WTC11 (cell line): Measurements from ENCODE around the gene CLHC1. TPM values are rescaled to one million over a fixed set of nuclear protein-coding genes. Genes with fewer than 3 reads are reported as not detected.
"Not testable (repeated sequence)": the region's sequence is repeated elsewhere in the genome, so short reads cannot be mapped to it uniquely, and the experiment has no call there.

Source experiments
- ATAC-seq: fragments of 200-7000 bp; cut with Tn5 transposase; 2 replicates; pipeline ENCODE4 v1.10.0; 2021; ENCODE audit warnings: mild to moderate bottlenecking, moderate library complexity
- CTCF ChIA-PET: fragments of 300-600 bp; sonication (Branson Sonifier 250); formaldehyde crosslinking; loops from one replicate; lab custom pipeline; 2021; ENCODE audit warnings: antibody characterized with exemption; lab: Charles Lee
- POLR2A ChIA-PET: fragments of 350-600 bp; sonication (Branson Sonifier 250); formaldehyde crosslinking; loops from one replicate; lab custom pipeline; 2021; ENCODE audit warnings: antibody characterized with exemption; lab: Charles Lee
- DNase-seq: peaks from one replicate; pipeline ENCODE4 v3.0.0; 2021; ENCODE audit warnings: low spot score
- H3K27ac Mint-ChIP-seq: 2 replicates; pipeline ENCODE4 v1.8.0; 2021; ENCODE audit warnings: mixed read lengths
- H3K27me3 Mint-ChIP-seq: 2 replicates; pipeline ENCODE4 v1.8.0; 2021; ENCODE audit warnings: low read depth, mild to moderate bottlenecking, moderate library complexity, mixed read lengths
- H3K36me3 Mint-ChIP-seq: 2 replicates; pipeline ENCODE4 v1.8.0; 2021; ENCODE audit warnings: mixed read lengths
- H3K4me1 Mint-ChIP-seq: 2 replicates; pipeline ENCODE4 v1.8.0; 2022; ENCODE audit warnings: mixed read lengths
- H3K4me3 Mint-ChIP-seq: 2 replicates; pipeline ENCODE4 v1.8.0; 2021; ENCODE audit warnings: mild to moderate bottlenecking, moderate library complexity, mixed read lengths
- H3K9me3 Mint-ChIP-seq: 2 replicates; pipeline ENCODE4 v1.8.0; 2021; ENCODE audit warnings: mixed read lengths
- ATF1 ChIP-seq: sonication (generic); formaldehyde crosslinking; IDR thresholded peaks from 2 replicates; pipeline ENCODE4 v1.8.1; 2023; ENCODE audit warnings: mild to moderate bottlenecking, moderate library complexity, missing genetic modification reagents
- CREB1 ChIP-seq: sonication (generic); formaldehyde crosslinking; IDR thresholded peaks from 2 replicates; pipeline ENCODE4 v1.8.0; 2023; ENCODE audit warnings: mild to moderate bottlenecking, missing genetic modification reagents
- FOXP1 ChIP-seq: sonication (generic); formaldehyde crosslinking; IDR thresholded peaks from 2 replicates; pipeline ENCODE4 v1.8.0; 2022; ENCODE audit warnings: missing genetic modification reagents, mild to moderate bottlenecking, moderate library complexity, borderline replicate concordance
- MYBL2 ChIP-seq: sonication (generic); formaldehyde crosslinking; IDR thresholded peaks from 2 replicates; pipeline ENCODE4 v1.8.1; 2023; ENCODE audit warnings: mild to moderate bottlenecking, moderate library complexity, missing genetic modification reagents
- NFE2L1 ChIP-seq: sonication (generic); formaldehyde crosslinking; IDR thresholded peaks from 2 replicates; pipeline ENCODE4 v1.8.1; 2023; ENCODE audit warnings: missing genetic modification reagents
- NR2C2 ChIP-seq: sonication (generic); formaldehyde crosslinking; IDR thresholded peaks from 2 replicates; pipeline ENCODE4 v1.8.0; 2022; ENCODE audit warnings: mild to moderate bottlenecking, missing genetic modification reagents
- OVOL2 ChIP-seq: fragments of 250-450 bp; sonication (Bioruptor Pico); IDR thresholded peaks from 2 replicates; pipeline ENCODE4 v1.9.0; 2021; ENCODE audit warnings: mild to moderate bottlenecking, borderline replicate concordance
- SP1 ChIP-seq: sonication (generic); formaldehyde crosslinking; conservative IDR thresholded peaks from 2 replicates; pipeline ENCODE4 v1.8.1; 2022; ENCODE audit warnings: missing genetic modification reagents
- ZNF121 ChIP-seq: sonication (generic); formaldehyde crosslinking; IDR thresholded peaks from 2 replicates; pipeline ENCODE4 v1.8.0; 2023; ENCODE audit warnings: missing genetic modification reagents
- ZNF423 ChIP-seq: fragments of 250-450 bp; sonication (Bioruptor Pico); IDR thresholded peaks from 2 replicates; pipeline ENCODE4 v2.1.2; 2022; ENCODE audit warnings: mild to moderate bottlenecking, moderate library complexity
- total RNA-seq: library from RNA; stranded (reverse); gene quantifications from 3 replicates; pipeline ENCODE4 v1.2.3, GENCODE V29; 2021
- TF ChIP-seq, protein P1 (sequence below): sonication (generic); formaldehyde crosslinking; IDR thresholded peaks from 2 replicates; pipeline ENCODE4 v1.8.1; 2022; ENCODE audit warnings: mild to moderate bottlenecking, moderate library complexity, missing genetic modification reagents
- TF ChIP-seq, protein P2 (sequence below): sonication (generic); formaldehyde crosslinking; IDR thresholded peaks from 2 replicates; pipeline ENCODE4 v1.8.0; 2023; ENCODE audit warnings: mild to moderate bottlenecking, missing genetic modification reagents
- TF ChIP-seq, protein P3 (sequence below): sonication (generic); formaldehyde crosslinking; IDR thresholded peaks from 2 replicates; pipeline ENCODE4 v1.8.0; 2023; ENCODE audit warnings: missing genetic modification reagents, mild to moderate bottlenecking, borderline replicate concordance
- TF ChIP-seq, protein P4 (sequence below): sonication (generic); formaldehyde crosslinking; IDR thresholded peaks from 2 replicates; pipeline ENCODE4 v1.8.0; 2022; ENCODE audit warnings: mild to moderate bottlenecking, missing genetic modification reagents
- TF ChIP-seq, protein P5 (sequence below): sonication (generic); formaldehyde crosslinking; IDR thresholded peaks from 2 replicates; pipeline ENCODE4 v1.8.1; 2022; ENCODE audit warnings: missing genetic modification reagents, borderline replicate concordance
- TF ChIP-seq, protein P6 (sequence below): sonication (generic); formaldehyde crosslinking; IDR thresholded peaks from 2 replicates; pipeline ENCODE4 v1.8.1; 2023; ENCODE audit warnings: mild to moderate bottlenecking, missing genetic modification reagents, moderate library complexity

The CLHC1 gene
- total RNA-seq, 1 experiment from 2014 or later, result 7.5 TPM

DNA sequence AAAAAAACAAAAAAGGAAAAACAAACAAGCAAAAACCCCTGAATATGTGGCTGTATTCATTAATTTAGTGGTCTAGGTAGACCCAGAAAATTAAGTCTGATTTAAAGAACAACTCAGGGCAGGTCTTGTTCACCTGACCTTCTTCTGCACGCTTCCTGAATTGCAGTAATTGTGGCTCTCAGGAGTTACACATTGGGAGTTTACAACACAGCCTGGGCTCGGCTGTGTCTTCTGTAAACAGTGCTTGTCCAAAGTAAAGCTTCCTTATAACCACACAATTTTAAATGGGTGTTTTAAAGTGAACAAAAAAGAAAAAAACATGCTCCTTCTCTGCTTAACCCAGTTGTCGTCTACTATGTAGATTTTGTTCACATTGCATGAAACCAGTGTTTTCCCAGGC, 45.2 kb upstream of the CLHC1 start:
- Mint-ChIP-seq H3K4me3 (no peak overlapping the region), H3K36me3 (no peaks in the 10 kb centered on the region), H3K27ac (no peak overlapping the region), H3K4me1 (peaks cover 32% of the 10 kb centered on the region), H3K27me3 (no peaks in the 10 kb centered on the region), H3K9me3 (no peaks in the 10 kb centered on the region)
- ChIA-PET POLR2A (no interaction called here), CTCF (no interaction called here)
- no peak for DNase-seq
- no peak for ATAC-seq
- TF ChIP-seq FOXP1 (no peak), SP1 (CRISPR knock-in tag) (no peak), ATF1 (CRISPR knock-in tag) (no peak), NR2C2 (CRISPR knock-in tag) (no peak), OVOL2 (CRISPR knock-in tag) (no peak), ZNF121 (CRISPR knock-in tag) (no peak), ZNF423 (CRISPR knock-in tag) (no peak), CREB1 (CRISPR knock-in tag) (no peak), NFE2L1 (CRISPR knock-in tag) (no peak), MYBL2 (no peak)
- TF ChIP-seq, protein P1, sequence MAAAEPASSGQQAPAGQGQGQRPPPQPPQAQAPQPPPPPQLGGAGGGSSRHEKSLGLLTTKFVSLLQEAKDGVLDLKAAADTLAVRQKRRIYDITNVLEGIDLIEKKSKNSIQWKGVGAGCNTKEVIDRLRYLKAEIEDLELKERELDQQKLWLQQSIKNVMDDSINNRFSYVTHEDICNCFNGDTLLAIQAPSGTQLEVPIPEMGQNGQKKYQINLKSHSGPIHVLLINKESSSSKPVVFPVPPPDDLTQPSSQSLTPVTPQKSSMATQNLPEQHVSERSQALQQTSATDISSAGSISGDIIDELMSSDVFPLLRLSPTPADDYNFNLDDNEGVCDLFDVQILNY (CRISPR knock-in tag), result no peak
- TF ChIP-seq, protein P2, sequence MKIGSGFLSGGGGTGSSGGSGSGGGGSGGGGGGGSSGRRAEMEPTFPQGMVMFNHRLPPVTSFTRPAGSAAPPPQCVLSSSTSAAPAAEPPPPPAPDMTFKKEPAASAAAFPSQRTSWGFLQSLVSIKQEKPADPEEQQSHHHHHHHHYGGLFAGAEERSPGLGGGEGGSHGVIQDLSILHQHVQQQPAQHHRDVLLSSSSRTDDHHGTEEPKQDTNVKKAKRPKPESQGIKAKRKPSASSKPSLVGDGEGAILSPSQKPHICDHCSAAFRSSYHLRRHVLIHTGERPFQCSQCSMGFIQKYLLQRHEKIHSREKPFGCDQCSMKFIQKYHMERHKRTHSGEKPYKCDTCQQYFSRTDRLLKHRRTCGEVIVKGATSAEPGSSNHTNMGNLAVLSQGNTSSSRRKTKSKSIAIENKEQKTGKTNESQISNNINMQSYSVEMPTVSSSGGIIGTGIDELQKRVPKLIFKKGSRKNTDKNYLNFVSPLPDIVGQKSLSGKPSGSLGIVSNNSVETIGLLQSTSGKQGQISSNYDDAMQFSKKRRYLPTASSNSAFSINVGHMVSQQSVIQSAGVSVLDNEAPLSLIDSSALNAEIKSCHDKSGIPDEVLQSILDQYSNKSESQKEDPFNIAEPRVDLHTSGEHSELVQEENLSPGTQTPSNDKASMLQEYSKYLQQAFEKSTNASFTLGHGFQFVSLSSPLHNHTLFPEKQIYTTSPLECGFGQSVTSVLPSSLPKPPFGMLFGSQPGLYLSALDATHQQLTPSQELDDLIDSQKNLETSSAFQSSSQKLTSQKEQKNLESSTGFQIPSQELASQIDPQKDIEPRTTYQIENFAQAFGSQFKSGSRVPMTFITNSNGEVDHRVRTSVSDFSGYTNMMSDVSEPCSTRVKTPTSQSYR (CRISPR knock-in tag), result no peak
- TF ChIP-seq, protein P3, sequence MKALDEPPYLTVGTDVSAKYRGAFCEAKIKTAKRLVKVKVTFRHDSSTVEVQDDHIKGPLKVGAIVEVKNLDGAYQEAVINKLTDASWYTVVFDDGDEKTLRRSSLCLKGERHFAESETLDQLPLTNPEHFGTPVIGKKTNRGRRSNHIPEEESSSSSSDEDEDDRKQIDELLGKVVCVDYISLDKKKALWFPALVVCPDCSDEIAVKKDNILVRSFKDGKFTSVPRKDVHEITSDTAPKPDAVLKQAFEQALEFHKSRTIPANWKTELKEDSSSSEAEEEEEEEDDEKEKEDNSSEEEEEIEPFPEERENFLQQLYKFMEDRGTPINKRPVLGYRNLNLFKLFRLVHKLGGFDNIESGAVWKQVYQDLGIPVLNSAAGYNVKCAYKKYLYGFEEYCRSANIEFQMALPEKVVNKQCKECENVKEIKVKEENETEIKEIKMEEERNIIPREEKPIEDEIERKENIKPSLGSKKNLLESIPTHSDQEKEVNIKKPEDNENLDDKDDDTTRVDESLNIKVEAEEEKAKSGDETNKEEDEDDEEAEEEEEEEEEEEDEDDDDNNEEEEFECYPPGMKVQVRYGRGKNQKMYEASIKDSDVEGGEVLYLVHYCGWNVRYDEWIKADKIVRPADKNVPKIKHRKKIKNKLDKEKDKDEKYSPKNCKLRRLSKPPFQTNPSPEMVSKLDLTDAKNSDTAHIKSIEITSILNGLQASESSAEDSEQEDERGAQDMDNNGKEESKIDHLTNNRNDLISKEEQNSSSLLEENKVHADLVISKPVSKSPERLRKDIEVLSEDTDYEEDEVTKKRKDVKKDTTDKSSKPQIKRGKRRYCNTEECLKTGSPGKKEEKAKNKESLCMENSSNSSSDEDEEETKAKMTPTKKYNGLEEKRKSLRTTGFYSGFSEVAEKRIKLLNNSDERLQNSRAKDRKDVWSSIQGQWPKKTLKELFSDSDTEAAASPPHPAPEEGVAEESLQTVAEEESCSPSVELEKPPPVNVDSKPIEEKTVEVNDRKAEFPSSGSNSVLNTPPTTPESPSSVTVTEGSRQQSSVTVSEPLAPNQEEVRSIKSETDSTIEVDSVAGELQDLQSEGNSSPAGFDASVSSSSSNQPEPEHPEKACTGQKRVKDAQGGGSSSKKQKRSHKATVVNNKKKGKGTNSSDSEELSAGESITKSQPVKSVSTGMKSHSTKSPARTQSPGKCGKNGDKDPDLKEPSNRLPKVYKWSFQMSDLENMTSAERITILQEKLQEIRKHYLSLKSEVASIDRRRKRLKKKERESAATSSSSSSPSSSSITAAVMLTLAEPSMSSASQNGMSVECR (CRISPR knock-in tag), result no peak
- TF ChIP-seq, protein P4, sequence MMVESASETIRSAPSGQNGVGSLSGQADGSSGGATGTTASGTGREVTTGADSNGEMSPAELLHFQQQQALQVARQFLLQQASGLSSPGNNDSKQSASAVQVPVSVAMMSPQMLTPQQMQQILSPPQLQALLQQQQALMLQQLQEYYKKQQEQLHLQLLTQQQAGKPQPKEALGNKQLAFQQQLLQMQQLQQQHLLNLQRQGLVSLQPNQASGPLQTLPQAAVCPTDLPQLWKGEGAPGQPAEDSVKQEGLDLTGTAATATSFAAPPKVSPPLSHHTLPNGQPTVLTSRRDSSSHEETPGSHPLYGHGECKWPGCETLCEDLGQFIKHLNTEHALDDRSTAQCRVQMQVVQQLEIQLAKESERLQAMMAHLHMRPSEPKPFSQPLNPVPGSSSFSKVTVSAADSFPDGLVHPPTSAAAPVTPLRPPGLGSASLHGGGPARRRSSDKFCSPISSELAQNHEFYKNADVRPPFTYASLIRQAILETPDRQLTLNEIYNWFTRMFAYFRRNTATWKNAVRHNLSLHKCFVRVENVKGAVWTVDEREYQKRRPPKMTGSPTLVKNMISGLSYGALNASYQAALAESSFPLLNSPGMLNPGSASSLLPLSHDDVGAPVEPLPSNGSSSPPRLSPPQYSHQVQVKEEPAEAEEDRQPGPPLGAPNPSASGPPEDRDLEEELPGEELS (CRISPR knock-in tag), result no peak
- TF ChIP-seq, protein P5, sequence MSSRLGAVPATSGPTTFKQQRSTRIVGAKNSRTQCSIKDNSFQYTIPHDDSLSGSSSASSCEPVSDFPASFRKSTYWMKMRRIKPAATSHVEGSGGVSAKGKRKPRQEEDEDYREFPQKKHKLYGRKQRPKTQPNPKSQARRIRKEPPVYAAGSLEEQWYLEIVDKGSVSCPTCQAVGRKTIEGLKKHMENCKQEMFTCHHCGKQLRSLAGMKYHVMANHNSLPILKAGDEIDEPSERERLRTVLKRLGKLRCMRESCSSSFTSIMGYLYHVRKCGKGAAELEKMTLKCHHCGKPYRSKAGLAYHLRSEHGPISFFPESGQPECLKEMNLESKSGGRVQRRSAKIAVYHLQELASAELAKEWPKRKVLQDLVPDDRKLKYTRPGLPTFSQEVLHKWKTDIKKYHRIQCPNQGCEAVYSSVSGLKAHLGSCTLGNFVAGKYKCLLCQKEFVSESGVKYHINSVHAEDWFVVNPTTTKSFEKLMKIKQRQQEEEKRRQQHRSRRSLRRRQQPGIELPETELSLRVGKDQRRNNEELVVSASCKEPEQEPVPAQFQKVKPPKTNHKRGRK (CRISPR knock-in tag), result no peak
- TF ChIP-seq, protein P6, sequence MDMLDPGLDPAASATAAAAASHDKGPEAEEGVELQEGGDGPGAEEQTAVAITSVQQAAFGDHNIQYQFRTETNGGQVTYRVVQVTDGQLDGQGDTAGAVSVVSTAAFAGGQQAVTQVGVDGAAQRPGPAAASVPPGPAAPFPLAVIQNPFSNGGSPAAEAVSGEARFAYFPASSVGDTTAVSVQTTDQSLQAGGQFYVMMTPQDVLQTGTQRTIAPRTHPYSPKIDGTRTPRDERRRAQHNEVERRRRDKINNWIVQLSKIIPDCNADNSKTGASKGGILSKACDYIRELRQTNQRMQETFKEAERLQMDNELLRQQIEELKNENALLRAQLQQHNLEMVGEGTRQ (CRISPR knock-in tag), result no peak

DNA sequence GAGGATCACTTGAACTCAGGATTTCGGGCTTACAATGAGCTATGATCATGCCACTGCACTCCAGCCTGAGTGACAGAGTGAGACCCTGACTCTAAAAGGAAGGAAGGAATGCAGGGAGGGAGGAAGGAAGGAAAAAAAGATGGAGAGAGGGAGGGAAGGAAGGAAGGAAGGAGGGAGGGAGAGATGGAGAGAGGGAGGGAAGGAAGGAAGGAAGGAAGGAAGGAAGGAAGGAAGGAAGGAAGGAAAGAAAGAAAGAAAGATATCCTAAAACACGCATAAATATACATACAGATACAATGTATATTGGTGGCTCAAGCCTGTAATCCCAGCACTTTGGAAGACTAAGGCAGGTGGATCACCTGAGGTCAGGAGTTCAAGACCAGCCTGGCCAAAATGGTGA, 42.3 kb upstream of the CLHC1 start:
- H3K9me3 Mint-ChIP-seq, POLR2A ChIA-PET, CTCF ChIA-PET, DNase-seq, H3K4me3 Mint-ChIP-seq, H3K27ac Mint-ChIP-seq, ATAC-seq, H3K27me3 Mint-ChIP-seq, H3K36me3 Mint-ChIP-seq: not testable (repeated sequence)
- H3K4me1 Mint-ChIP-seq, result peaks cover 21% of the 10 kb centered on the region
